HCT116 (cell line): ENCODE data around the gene TMEM126A.

Experiments
- CEBPB ChIP-seq: IDR thresholded peaks from 2 replicates; pipeline ENCODE4 v1.6.1; 2012; ENCODE audit warnings: low read depth
- CTCF ChIP-seq, 3 experiments: fragments of 200-600 bp in 1 of 3; sonication (generic) in 1 of 3; IDR thresholded peaks in 2 of 3; conservative IDR thresholded peaks in 1 of 3; 2 replicates each; pipeline ENCODE4 v1.5.1; 2012 to 2017; ENCODE audit warnings: low read depth in 2 of 3, low read length in 2 of 3, antibody characterized with exemption in 1 of 3, borderline replicate concordance in 1 of 3, control low read depth in 1 of 3, mild to moderate bottlenecking in 1 of 3, mixed read lengths in 1 of 3, mixed run types in 1 of 3, moderate library complexity in 1 of 3; ENCODE audit not compliant: insufficient read depth in 1 of 3
- MAX ChIP-seq: IDR thresholded peaks from 2 replicates; pipeline ENCODE4 v1.6.1; 2012
- POLR2AphosphoS5 ChIP-seq: IDR thresholded peaks from 2 replicates; pipeline ENCODE4 v1.6.1; 2011; ENCODE audit warnings: mild to moderate bottlenecking, low read depth, low read length, moderate library complexity
- YY1 ChIP-seq: IDR thresholded peaks from 2 replicates; pipeline ENCODE4 v1.6.1; 2011; ENCODE audit warnings: low read length, low read depth, moderate library complexity, mild to moderate bottlenecking; ENCODE audit not compliant: insufficient replicate concordance; ENCODE audit errors: extremely low read depth

GRCh38 chr11:85680897-85681296, 33.1 kb downstream of the TMEM126A start:
- TF ChIP-seq CEBPB = no peak
- no peak for TF ChIP-seq MAX
- TF ChIP-seq POLR2AphosphoS5 = no peak
- TF ChIP-seq CTCF (IDR thresholded peaks at IDR 0.05 in 2 of 3, conservative IDR thresholded peaks at IDR 0.05 in 1 of 3; ENCODE audit: borderline replicate concordance in 1 of 3, insufficient read depth in 1 of 3, low read depth in 2 of 3, low read length in 2 of 3) = no peak
- TF ChIP-seq YY1 = no peak
